Stimulated activated CD4-positive, alpha-beta T cell treated with anti-CD3 and anti-CD28 coated beads, Interleukin-12 subunit alpha, Interleukin-12 subunit beta, amount 100 ng/mL, for 24 hours (primary cell): ENCODE results near the gene DEPDC1.
"Not testable (repeated sequence)": the region's sequence is repeated elsewhere in the genome, so short reads cannot be mapped to it uniquely, and the experiment has no call there.

ENCODE experiments used
- DNase-seq, 2 experiments: peaks; one replicate each; pipeline ENCODE4 v3.0.0-alpha.2; 2020; ENCODE audit warnings: low read depth in 2 of 2

Gene DEPDC1

DNA sequence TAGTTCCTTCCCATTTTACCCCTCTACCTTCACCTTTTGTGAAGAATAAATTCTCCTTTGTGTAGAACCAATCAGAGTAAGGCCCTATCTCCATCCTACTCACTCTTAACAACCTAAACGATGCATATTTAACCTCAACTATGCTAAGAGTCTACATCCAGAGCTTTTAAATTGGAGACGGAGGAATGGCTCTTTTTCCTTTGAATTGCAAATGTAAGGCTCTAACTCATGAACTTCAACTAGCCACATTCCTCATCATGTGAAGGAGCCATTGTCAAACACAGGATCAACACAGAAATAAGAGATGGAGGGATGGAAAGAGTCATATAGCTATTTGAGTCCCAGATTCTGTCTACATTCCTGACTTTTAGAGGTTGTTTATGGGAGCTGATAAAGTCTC lies 18.2 kb downstream of the DEPDC1 start:
- no peak for DNase-seq

DNA sequence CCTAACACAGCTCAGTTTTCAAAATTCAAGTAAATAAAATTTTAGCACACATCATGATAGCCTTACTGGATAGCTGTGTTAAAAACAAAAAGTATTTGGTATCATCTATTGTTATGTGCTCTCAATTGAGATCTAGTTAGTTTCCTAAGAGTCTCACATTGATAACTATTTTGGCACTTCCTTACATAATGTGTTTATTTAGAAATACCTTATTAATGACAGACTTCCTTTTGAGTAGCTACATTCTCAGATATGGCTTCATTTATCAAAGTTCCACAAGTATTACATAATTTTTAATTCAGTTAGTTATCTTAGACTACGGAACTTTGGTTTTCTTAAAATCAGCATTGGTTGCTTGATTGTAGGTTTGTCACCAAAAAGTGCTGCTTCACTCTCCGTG lies 20.3 kb downstream of the DEPDC1 start:
- DNase-seq = not testable (repeated sequence)

DNA sequence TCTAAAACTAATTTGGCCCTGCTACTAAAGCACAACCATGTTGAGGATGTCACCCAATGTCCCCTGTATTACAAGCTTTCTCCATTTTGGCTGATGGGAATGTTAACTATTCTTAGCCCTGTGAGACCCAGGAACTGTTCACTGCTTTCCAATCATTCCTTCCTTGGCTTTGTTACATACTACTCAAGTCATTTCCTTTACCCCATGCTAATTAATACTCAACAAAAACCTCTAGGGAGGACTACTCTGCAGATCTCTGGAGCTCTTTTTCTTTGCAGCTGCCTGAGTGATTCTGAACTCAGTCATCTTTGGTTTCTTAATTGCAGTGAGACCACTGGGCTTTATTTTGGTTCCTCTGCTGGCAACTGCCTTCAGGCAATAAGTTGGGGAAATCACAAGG lies 23.8 kb downstream of the DEPDC1 start:
- no peak for DNase-seq

DNA sequence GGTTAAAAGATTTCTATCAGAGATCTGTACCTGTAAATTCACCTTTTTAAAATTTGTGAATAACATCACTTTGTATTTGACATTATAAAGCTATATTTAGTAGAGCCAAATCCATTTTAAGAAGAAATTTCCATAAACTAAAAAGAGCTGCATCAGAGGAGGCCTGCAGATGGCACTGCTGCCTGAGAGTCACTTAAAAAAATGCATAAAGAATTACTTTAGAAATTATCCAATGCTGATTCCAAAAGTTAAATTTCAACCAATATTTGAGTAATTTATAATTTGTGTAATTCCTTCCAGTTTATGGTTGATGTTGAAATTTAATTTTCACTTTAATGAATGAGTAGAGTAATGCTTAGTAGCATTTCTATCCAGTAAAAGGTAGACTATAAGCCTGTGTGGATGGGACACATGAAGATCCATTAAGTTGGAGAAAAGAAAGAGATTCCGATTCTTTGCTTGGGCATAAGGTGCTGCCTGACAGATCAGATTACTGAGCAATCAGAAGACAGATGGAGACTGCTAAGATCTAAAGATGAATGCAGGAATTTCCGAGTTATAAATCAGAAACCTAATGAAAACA lies 26.4 kb downstream of the DEPDC1 start:
- no peak for DNase-seq

DNA sequence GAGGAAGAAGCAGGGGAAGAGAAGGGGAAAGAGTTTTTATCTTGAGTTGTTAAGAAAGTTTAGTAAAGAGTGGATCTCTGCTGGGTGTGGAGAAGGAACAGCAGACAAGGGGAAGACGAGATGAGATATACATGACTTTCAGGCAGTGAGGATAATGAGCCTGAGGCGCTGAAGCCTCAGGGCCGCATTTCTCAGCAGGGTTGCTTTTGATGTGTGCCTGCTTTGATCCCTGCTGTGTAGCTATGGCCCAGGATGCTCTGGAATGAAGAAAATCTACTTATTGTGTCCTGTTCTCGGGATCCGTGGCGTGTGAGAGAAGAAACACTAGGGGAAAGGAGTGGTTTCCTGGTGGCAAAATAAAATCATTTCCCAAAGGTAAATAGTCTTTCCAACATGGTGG lies 32.0 kb downstream of the DEPDC1 start:
- DNase-seq = no peak

DNA sequence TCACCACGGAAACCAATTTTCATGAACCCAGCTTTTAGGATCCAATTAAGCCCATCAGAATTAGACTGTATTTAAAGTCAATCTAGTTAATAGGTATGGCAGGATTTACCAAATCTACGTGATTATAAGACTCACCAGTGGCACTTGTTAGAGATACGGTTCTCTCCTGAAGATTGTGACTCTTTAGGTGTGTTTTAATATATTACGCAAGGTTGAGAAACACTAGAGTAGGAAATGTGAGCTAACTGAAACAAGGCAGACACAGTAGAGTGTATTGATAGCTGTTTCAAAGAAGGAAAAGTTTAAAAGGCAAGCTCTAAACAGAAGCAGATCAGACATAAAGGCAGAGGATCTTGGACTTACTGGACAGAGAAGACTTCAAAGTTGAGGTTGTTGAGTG lies 35.9 kb downstream of the DEPDC1 start:
- DNase-seq = no peak

DNA sequence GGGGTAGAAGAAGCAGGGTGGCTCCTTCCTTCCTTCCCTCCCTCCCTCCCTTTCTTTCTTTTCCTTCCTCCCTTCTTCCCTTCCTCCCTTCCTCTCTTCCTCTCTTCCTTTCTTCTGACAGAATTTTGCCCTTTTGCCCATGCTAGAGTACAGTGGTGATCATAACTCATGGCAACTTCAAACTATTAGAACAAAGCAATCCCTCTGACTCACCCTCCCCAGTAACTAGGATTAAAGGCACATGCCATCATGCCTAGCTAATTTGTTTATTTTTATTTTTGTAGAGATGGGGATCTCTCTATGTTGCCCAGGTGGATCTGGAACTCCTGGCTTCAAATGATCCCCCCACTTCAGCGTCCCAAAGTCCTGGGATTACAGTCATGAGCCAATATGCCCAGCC lies 37.1 kb downstream of the DEPDC1 start:
- DNase-seq = no peak

DNA sequence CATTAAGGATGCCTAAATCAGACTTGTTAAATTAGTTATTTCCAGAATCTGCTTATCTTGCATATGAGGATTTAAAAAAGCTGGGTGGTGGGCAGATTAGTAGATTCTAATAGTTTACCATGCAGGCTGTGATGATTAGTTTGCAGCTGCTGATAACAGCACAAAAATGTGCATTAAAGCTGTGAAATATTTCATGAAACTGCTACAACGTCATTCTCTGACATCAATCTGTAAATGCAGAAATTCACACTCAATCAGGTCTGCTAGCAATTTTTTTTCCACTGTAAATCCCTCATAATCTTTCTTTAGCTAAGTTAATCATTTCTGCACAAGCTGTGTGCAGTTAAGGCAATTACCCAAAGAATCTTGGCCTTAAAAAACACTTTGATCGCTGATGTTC lies 37.8 kb downstream of the DEPDC1 start:
- DNase-seq = no peak

DNA sequence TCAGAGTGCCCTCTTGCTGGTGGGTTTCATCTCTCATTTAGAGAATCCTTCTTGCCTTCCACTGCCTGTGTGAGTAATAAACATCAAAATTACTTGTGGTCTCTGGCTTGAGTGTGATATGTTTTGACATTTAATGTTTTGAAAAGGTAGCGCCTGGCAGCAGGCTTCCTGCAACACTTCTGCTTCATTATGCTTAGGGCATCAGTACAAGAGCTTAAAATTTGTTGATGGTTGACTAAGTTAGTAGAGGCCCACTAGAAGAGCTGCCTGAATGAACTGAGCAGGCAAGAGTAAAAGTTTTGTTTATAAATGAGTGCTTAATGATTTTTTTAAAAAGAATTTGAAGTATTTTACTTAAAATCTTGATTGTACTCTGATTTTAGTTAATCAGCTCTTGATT lies 40.7 kb downstream of the DEPDC1 start:
- no peak for DNase-seq

DNA sequence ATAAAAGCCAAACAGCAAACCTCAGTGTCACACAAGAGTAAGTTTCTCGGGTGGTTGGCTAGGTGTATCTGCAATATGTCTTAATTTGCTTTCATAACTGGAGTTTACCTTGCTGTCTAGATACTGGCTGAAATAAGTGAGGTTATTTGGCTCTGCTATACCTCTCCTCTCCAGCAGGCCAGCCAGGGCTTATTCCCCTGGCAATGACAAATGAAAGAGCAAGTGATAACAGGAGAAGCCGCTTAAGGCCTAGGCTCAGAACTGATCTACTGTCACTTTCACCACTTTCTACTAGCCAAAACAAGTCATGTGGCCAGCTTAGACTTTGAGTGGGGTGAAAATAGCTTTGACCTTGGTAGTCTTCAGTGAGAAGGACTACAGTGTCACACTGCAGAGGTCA lies 42.3 kb downstream of the DEPDC1 start:
- DNase-seq = no peak

DNA sequence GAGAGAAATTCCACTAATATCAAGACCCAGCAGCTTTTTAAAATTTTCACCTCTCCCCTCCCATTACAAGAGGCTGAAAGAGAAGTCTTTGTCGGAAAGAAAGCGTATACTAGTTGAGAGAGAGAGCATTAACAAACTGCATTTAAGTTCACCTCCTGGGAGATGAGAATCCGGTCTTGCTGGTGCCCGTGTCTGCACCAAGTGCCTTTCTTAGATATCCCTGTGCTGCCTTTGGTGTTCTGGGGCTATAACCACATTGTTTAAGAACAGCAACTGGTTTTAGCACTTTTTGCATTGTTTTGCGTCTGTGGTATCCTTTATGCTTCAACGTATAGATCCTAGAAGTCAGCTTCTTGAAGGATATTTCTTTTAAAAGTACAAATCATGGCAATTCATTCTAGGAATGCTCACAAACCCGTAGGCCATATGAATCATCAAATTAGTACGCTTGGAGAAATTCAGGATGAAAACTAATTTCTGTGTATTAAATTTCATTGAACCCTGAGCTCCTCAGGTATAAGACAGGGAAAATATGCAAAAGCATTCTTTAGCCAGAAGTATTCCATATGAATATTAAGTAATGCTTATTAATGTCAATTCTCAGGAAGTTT lies 43.7 kb downstream of the DEPDC1 start:
- no peak for DNase-seq

DNA sequence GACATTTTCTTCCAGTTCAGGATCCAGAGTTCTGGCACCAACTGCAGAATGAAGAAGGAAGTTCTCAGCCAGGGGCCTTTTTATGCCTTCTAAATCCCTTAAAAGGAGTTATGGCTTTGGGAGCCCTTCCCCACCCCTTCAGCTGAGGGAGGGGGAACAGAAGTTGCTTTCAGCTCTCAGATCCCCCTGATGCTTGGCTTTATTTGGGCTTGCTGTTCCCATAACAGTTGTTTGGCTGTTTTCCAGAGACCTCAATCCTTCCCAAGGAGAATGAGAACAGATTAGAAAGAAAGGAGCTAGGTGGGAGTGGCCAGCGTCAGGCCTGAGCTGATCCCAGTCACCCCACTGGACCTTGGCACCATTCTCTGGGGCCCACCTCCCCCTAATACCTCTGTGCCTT lies 47.0 kb downstream of the DEPDC1 start, which contains the start of gene RPE65:
Gene RPE65 (minus strand): TSS at position 54 of the 400 bp plus-strand sequence. CDS start 49 bp downstream, at position 5.
- DNase-seq = no peak

DNA sequence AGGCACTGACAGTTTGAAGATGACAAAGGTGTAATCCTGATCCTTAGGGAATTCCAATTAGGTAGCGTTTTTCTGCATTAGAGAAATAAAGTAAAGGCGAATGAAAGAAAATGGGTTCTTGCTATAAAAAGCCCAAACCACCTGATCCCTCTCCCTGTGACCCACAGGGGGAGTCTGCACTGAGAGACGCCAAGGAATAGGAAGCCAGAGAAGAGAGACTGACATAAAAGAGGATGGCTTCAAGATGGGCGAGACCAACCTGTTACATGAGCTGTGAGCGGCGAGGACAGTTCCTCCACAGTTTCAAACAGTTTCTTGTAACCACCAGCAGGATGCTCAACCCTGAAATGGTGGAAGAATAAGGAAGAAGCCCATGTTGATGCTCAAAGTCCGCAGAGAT lies 48.5 kb downstream of the DEPDC1 start:
- no peak for DNase-seq

DNA sequence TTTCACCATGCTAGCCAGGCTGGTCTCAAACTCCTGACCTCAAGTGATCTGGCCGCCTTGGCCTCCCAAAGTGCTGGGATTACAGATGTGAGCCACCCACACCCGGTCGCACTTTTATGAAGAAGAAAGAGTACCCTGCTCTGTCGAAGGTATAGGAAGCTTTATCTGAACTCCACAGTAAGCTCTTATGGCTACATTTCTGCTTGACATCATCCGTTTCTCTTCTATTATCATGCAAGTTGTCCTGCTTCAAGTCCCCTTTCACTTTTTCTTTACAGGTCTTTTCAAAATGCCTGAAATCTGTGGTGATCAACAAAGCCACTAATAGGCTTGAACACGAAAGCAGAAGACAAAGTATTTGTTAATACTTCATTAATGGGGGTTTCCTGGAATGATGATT lies 51.2 kb downstream of the DEPDC1 start:
- DNase-seq = no peak

DNA sequence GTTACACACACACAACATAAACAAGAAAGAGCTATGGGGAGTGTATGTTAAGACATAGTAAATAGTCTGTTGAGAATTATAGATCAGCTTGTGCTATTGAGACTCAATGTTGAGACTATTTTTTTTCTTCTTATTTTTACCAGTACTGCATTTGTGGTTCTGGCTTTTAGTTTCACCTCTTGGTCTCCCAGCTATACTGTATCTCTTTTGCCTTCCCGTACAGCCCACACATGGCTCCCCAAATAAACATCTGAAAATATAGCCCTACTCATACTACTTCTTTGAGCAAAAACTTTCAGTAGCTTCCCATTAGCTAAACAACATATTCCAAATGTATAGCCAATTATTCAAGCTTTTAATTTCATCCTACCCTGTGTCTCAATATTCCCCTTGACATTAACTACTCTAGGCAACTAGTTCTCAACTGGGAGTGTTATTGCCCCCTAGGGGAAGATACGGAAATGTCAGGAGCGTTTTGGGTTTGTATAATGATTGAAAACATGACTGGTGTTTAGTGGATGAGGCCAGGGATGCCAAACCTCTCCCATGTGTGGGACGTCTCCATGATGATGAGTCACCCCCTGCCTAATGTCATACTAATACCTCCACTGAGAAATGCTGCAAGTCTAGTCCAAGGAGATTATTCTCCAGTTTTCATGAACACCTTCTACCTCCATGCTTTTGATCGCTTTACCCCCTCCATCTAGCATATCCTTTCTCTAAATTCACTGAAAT lies 53.9 kb downstream of the DEPDC1 start:
- no peak for DNase-seq

DNA sequence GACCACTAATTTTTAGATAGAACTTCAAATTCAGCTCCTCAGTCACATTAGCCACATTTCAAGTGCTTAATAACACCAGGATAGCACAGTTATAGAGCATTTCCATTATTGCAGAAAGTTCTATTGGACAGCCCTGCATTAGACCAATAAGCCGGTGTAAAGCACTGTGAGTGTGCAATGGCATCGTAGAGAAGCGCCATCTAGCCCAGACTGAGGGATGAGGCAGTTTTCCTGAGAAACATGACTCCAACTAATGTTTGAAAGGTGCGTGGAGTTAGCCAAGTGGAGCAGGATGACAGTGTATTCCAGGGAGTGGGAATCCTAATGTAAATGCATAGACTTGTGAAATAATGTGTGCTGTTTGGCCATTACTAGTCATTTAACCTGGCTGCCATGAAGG lies 54.9 kb downstream of the DEPDC1 start:
- DNase-seq = no peak

DNA sequence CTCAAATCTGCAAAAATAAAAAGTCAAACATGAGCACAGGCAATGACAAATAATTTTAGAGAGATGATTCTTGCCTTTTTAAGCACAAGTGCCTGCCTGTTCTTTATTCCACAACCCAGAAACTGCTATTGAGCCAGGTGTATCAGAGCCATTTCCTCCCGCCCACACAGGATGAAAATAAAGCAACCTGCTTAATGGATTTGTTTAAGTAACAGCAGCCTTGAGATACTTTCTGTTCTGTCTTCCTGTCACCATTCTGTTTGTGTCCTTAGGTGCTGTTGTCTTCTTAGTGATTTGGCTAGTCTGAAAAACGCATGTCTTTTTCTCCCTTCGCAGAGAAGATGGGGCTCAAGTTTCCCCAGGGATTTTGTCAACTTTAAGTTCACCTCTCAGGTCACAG lies 58.6 kb downstream of the DEPDC1 start:
- DNase-seq = no peak

DNA sequence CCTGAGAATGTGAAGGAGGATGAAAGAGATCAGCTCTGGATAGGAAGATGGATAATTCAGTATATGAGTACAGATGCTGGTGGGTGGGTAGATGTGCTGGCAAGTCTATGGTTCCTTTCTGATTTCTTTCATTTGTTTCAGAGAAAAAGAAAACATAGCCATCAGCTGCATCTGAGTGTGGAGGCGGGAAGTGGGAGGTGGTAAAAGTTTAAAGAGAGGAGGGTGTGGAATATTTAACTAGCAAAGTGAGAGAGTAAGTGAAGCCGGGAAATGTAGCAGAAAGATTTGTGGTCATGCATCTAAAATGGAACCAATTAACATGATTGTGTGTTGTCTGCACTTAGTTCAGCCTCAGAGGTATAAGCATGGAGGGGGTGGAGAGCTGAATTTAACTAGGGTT lies 63.5 kb downstream of the DEPDC1 start:
- no peak for DNase-seq

DNA sequence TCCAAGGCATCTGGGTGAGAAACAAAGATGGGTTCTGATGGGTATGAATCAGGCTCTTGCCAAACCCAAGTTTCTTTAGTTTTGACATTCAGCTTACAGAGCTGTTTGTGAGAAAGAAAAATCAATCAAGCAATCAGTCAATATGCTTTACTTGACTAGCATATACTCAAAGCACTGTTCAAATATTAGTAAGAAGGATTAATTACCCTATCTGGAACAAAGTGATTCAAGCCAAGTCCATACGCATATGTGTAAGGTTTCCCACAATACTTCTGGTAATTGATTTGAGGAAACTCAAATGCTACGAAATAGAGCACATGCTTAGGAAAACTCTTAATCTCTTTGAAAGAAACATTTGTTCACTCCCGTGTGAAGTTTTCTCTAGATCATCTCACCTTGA lies 65.8 kb downstream of the DEPDC1 start:
- no peak for DNase-seq

DNA sequence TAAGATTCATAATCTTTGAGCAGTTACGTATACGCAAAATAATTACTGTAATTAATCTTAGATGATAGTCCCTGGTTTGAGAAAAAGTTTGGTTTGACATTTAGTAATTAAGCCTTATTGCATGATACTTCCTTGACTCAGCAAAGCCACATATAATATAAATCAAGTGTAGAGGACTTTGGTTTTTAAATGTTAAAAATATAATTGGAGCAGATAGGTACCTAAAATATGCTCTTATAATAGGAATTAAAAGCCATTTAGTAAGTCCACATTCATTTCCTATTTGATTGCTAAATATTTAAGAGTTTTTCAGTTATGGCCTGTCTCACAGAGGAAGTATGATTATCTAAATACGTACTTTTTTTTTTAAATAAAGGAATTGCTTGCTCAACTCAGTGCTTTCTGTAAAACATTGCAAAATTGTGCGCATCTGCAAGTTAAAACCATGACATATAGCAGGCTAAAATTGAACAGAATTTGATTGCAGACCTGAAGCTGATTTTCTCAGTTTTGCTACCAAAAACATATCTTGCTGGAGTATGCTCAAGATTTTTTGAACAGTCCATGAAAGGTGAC lies 67.6 kb downstream of the DEPDC1 start:
- no peak for DNase-seq

DNA sequence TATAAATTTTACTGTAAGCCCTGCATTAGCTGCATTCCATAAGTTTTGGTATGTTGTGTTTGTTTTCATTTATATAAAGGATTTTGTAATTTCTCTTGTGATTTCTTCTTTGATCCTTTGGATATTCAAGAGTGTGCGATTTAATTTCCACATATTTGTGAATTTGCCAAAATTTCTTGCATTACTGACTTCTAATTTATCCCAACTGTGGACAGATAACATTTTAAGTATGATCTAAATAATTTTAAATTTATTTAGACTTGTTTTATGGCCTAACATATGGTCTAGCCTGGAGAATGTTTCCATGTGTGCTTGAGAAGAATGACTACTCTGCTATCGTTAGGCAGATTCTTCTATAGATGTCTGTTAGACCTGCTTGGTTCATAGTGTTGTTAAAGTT lies 70.3 kb downstream of the DEPDC1 start:
- no peak for DNase-seq
